T-helper 2 cell treated with Interferon-gamma antibody and Interleukin-4, amounts not matched to agents 5 μg/mL and 100 μg/mL, for 36 hours (primary cell): ENCODE results near the gene PLCH2.
"Not testable (repeated sequence)": the region's sequence is repeated elsewhere in the genome, so short reads cannot be mapped to it uniquely, and the experiment has no call there.

Source experiments
- DNase-seq: peaks from one replicate; pipeline ENCODE4 v3.0.0; 2021; ENCODE audit warnings: low spot score
- H3K27ac Mint-ChIP-seq: one replicate; pipeline ENCODE4 v1.8.0; 2021; ENCODE audit warnings: mild to moderate bottlenecking, mixed read lengths
- H3K27me3 Mint-ChIP-seq: one replicate; pipeline ENCODE4 v1.8.0; 2021; ENCODE audit warnings: low read depth, mixed read lengths
- H3K36me3 Mint-ChIP-seq: one replicate; pipeline ENCODE4 v1.8.0; 2021; ENCODE audit warnings: low read depth, mixed read lengths
- H3K4me1 Mint-ChIP-seq: one replicate; pipeline ENCODE4 v1.8.0; 2021; ENCODE audit warnings: low read depth, mixed read lengths
- H3K4me3 Mint-ChIP-seq: one replicate; pipeline ENCODE4 v1.8.0; 2022; ENCODE audit warnings: mild to moderate bottlenecking, moderate library complexity, mixed read lengths
- H3K9me3 Mint-ChIP-seq: one replicate; pipeline ENCODE4 v1.8.0; 2021; ENCODE audit warnings: mixed read lengths

The PLCH2 gene

DNA sequence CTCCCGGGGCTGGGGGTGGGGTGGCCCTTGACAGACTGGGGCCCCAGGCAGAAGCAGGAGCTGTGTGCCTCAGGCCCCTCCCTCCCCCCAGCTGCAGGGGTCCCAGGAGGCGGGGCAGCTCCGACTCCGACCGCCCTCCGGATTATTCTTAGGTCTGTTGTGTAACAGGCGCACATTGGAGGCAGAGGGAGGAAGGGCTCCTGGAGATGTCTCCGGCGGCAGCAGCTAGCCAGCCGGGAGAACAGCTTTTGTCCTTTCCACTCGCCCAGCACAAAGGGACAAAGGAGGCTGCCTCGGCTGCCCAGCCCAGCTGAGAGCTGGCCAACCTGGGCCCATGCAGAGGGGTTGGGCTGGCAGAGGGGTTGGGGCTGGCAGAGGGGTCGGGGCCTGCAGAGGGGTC is 29.7 kb upstream of the PLCH2 start:
- Mint-ChIP-seq H3K36me3 (no peaks in the 10 kb centered on the region), H3K4me1 (no peaks in the 10 kb centered on the region), H3K27me3 (peaks cover 13% of the 10 kb centered on the region), H3K9me3 (no peaks in the 10 kb centered on the region), H3K27ac (no peak overlapping the region), H3K4me3 (no peak overlapping the region)
- no peak for DNase-seq

- Mint-ChIP-seq H3K36me3 (no peaks in the 10 kb centered on the region), H3K27ac (no peak overlapping the region), H3K9me3 (no peaks in the 10 kb centered on the region), H3K27me3 (peaks cover 13% of the 10 kb centered on the region), H3K4me1 (no peaks in the 10 kb centered on the region), H3K4me3 (no peak overlapping the region)
- no peak for DNase-seq
These were observed 29.2 kb upstream of the PLCH2 start for GRCh38 chr1:2446861-2447260.

- no peaks in the 10 kb centered on the region for H3K4me1 Mint-ChIP-seq
- H3K27ac Mint-ChIP-seq, result no peak overlapping the region
- no peaks in the 10 kb centered on the region for H3K9me3 Mint-ChIP-seq
These were observed 28.6 kb upstream of the PLCH2 start for GRCh38 chr1:2447276-2448097.

DNA sequence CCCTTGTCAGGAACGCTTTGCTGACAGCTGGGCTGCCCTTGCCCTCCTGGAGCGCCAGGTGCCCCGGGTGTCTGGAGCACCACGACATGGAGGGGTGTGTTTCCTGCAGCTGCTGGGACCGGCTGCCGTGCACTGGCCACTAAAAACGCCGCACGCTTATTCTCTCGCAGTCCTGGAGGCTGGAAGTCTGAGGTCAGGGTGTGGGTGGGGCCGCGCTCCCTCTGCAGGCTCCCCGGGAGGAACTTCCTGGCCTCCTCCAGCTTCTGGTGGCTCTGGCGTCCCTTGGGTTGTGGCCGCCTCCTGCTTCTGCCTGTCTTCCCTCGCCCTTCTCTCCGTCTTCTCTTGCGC is 28.0 kb upstream of the PLCH2 start:
- no peak overlapping the region for H3K27ac Mint-ChIP-seq
- peaks cover 8% of the 10 kb centered on the region for H3K27me3 Mint-ChIP-seq
- H3K4me1 Mint-ChIP-seq, result no peaks in the 10 kb centered on the region
- H3K36me3 Mint-ChIP-seq, result no peaks in the 10 kb centered on the region
- H3K9me3 Mint-ChIP-seq, result no peaks in the 10 kb centered on the region
- no peak for DNase-seq
- no peak overlapping the region for H3K4me3 Mint-ChIP-seq

More at GRCh38 chr1:2447276-2448097, 28.6 kb upstream of the PLCH2 start:
- no peak for DNase-seq
- no peak overlapping the region for H3K4me3 Mint-ChIP-seq
- no peaks in the 10 kb centered on the region for H3K36me3 Mint-ChIP-seq
- H3K27me3 Mint-ChIP-seq, result peaks cover 13% of the 10 kb centered on the region

GRCh38 chr1:2449636-2450454 is 26.2 kb upstream of the PLCH2 start:
- Mint-ChIP-seq H3K27ac (no peak overlapping the region), H3K27me3 (peaks cover 4% of the 10 kb centered on the region), H3K4me3 (no peak overlapping the region), H3K36me3 (no peaks in the 10 kb centered on the region), H3K4me1 (no peaks in the 10 kb centered on the region), H3K9me3 (no peaks in the 10 kb centered on the region)
- no peak for DNase-seq

DNA sequence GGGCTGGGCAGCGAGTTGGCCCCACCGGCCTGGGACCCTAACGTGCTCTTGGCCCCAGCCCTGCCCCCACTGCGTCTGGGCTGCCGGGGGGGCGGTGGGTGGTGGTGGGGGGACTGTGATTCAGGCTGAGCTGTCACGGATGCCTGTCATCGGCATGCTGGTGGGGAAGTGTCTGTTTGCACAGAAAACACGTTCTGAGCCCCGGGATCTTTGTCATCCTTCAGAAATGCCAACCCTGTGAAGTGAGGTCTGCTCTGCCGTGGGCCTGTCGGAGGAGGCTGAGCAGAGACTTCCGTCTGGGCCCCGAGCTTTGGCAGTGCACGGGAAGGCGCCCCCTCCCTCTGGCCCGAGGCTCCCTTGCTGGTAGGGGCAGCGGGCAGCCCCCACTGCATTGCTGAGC is 24.3 kb upstream of the PLCH2 start:
- H3K36me3 Mint-ChIP-seq, result no peaks in the 10 kb centered on the region
- DNase-seq, result no peak
- no peaks in the 10 kb centered on the region for H3K27me3 Mint-ChIP-seq
- H3K27ac Mint-ChIP-seq, result no peak overlapping the region
- no peaks in the 10 kb centered on the region for H3K9me3 Mint-ChIP-seq
- H3K4me1 Mint-ChIP-seq, result no peaks in the 10 kb centered on the region
- H3K4me3 Mint-ChIP-seq, result no peak overlapping the region

DNA sequence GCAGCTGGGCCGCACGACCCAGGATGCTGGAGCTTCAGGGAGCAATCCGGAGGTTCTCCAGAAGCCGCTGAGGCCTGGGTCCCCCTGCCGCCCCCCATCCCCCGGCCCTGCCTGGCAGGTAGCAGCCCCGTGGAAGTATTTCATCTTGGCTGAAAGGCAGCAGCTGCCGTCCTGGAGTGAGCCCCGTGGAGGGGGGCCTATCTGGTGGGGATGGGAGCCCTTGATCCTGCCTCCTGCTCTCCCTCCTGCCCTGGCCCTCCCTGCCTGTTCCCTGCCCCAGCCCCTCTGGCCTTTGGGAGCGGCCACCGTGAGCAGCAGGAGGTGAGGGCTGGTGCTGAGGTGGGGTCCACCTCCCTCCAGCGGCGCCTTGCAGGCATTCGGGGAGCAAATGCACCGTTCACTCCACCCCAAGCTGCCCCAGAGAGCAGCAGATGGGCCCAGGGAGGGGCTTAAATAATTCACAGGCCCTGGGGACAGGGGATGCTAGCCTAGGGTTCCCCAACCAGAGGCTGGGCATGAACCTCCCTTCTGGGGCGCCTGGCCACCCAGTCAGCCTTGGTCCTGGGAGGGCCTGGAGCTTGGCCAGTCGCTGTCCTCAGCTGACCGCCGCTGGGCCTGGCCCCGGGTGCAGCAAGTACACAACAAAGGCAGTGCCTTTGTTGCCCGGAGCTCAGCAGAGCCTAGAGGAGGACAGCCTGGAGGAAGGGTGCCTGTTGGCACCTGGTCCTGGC is 23.7 kb upstream of the PLCH2 start:
- no peak for DNase-seq
- Mint-ChIP-seq H3K9me3 (no peaks in the 10 kb centered on the region), H3K4me1 (no peaks in the 10 kb centered on the region), H3K27ac (no peak overlapping the region), H3K27me3 (no peaks in the 10 kb centered on the region), H3K4me3 (no peak overlapping the region), H3K36me3 (no peaks in the 10 kb centered on the region)

DNA sequence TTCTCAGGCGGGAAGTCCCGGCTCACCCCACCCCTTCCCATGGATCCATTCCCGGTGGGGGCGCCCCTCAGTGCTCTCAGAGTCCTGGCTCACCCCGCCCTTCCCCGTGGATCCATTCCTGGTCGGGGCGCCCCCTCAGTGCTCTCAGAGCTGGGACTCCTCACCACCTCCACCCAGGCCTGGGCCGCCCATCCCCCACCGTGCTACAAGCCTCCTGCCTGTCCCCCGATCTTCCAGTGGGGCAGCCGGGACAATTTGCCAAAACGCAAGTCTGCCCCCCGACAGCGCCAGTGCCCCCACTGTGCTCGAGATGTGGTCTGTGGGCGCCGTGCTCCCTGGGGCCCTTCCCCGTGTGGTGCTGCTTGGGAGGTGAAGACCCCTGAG is 23.2 kb upstream of the PLCH2 start:
- no peak overlapping the region for H3K4me3 Mint-ChIP-seq
- no peaks in the 10 kb centered on the region for H3K4me1 Mint-ChIP-seq
- H3K9me3 Mint-ChIP-seq, result no peaks in the 10 kb centered on the region
- DNase-seq, result no peak
- H3K36me3 Mint-ChIP-seq, result no peaks in the 10 kb centered on the region
- no peak overlapping the region for H3K27ac Mint-ChIP-seq
- H3K27me3 Mint-ChIP-seq, result no peaks in the 10 kb centered on the region

GRCh38 chr1:2454227-2454626 is 21.9 kb upstream of the PLCH2 start:
- H3K27me3 Mint-ChIP-seq, result no peaks in the 10 kb centered on the region
- DNase-seq, result no peak
- no peaks in the 10 kb centered on the region for H3K9me3 Mint-ChIP-seq
- H3K27ac Mint-ChIP-seq, result no peak overlapping the region
- H3K4me1 Mint-ChIP-seq, result no peaks in the 10 kb centered on the region
- no peaks in the 10 kb centered on the region for H3K36me3 Mint-ChIP-seq
- no peak overlapping the region for H3K4me3 Mint-ChIP-seq

GRCh38 chr1:2455757-2456156 is 20.3 kb upstream of the PLCH2 start:
- H3K9me3 Mint-ChIP-seq, result no peaks in the 10 kb centered on the region
- no peaks in the 10 kb centered on the region for H3K36me3 Mint-ChIP-seq
- no peak overlapping the region for H3K4me3 Mint-ChIP-seq
- H3K27ac Mint-ChIP-seq, result no peak overlapping the region
- no peak for DNase-seq
- no peaks in the 10 kb centered on the region for H3K27me3 Mint-ChIP-seq
- no peaks in the 10 kb centered on the region for H3K4me1 Mint-ChIP-seq

DNA sequence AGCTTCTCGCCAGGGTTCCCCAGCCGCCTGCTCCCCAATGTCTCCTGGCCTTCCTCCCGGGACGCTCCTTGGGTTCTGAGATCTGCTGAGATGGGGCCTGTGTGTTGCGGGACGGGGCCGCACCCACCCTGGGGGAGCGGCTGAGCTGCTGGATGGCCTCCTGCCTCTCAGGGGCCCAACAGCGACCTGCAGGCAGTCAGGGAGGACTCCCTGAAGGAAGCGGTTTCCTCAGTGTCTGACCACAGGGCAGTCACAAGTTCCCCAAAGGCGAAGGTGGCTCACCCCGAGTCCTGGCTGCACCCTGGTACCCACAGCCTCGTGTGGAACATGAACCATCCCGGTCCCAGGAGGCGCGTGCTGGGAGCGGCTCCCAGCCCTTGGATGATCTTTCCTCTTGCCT is 18.6 kb upstream of the PLCH2 start:
- no peaks in the 10 kb centered on the region for H3K4me1 Mint-ChIP-seq
- no peaks in the 10 kb centered on the region for H3K36me3 Mint-ChIP-seq
- DNase-seq, result no peak
- H3K27ac Mint-ChIP-seq, result no peak overlapping the region
- H3K9me3 Mint-ChIP-seq, result no peaks in the 10 kb centered on the region
- no peak overlapping the region for H3K4me3 Mint-ChIP-seq
- H3K27me3 Mint-ChIP-seq, result no peaks in the 10 kb centered on the region

- no peaks in the 10 kb centered on the region for H3K4me1 Mint-ChIP-seq
- no peaks in the 10 kb centered on the region for H3K27me3 Mint-ChIP-seq
- no peaks in the 10 kb centered on the region for H3K36me3 Mint-ChIP-seq
- no peak overlapping the region for H3K4me3 Mint-ChIP-seq
- H3K27ac Mint-ChIP-seq, result no peak overlapping the region
- DNase-seq, result no peak
- no peaks in the 10 kb centered on the region for H3K9me3 Mint-ChIP-seq
These were observed 17.4 kb upstream of the PLCH2 start for GRCh38 chr1:2458687-2459086.

GRCh38 chr1:2459102-2459753 is 16.9 kb upstream of the PLCH2 start:
- H3K27me3 Mint-ChIP-seq, DNase-seq, H3K4me1 Mint-ChIP-seq, H3K9me3 Mint-ChIP-seq, H3K36me3 Mint-ChIP-seq, H3K27ac Mint-ChIP-seq, H3K4me3 Mint-ChIP-seq: not testable (repeated sequence)

DNA sequence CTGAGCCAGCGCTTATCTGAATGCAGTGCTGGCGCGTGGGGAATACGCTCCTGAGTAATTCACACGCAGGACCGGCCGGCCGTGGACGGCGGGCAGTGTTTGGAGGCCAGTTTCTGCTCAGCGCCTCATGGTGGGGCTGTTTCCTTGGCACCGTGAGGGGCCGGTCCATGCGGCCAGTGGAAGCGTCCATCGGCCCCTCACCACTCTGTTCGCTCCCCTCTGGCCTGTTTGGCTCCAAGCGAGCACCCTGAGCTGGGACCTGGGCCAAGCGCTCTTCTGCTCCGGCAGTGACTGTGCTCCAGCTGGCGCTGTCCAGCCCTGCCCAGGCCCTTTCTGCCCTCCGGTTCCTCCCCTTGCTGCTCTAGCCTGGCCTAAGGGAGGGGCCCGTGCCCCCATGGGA is 16.3 kb upstream of the PLCH2 start:
- H3K9me3 Mint-ChIP-seq, result no peaks in the 10 kb centered on the region
- no peaks in the 10 kb centered on the region for H3K4me1 Mint-ChIP-seq
- H3K27me3 Mint-ChIP-seq, result no peaks in the 10 kb centered on the region
- no peak overlapping the region for H3K27ac Mint-ChIP-seq
- H3K4me3 Mint-ChIP-seq, result no peak overlapping the region
- no peak for DNase-seq
- H3K36me3 Mint-ChIP-seq, result no peaks in the 10 kb centered on the region
